T-helper 2 cell treated with Interferon-gamma antibody and Interleukin-4, amounts not matched to agents 100 ng/mL and 5 ng/mL, for 36 hours (primary cell): Measurements from ENCODE around the gene RITA1. TPM values are rescaled to one million over a fixed set of nuclear protein-coding genes. Genes with fewer than 3 reads are reported as not detected.

ENCODE experiments used
- intact Hi-C: fragments of 100-400 bp; cut with micrococcal nuclease; formaldehyde crosslinking; loops from one replicate; pipeline ENCODE4 v1.15.1; 2023
- total RNA-seq: library from RNA; stranded (reverse); gene quantifications from 2 replicates; pipeline ENCODE4 v1.2.3, GENCODE V29; 2022

Gene RITA1
- total RNA-seq, 1 donor from 2014 or later: 22.0 TPM

- intact Hi-C loops: loop anchor here (5.0 kb wide), 1 partner anchor 37 kb away; no protein-coding TSS in a partner anchor
These were observed 39.4 kb downstream of the RITA1 start for GRCh38 chr12:113224955-113225354.

GRCh38 chr12:113226696-113227568 is 41.4 kb downstream of the RITA1 start:
- intact Hi-C loops: no loop called here

- intact Hi-C loops: no loop called here
These were observed 42.3 kb downstream of the RITA1 start for GRCh38 chr12:113227686-113228391.

DNA sequence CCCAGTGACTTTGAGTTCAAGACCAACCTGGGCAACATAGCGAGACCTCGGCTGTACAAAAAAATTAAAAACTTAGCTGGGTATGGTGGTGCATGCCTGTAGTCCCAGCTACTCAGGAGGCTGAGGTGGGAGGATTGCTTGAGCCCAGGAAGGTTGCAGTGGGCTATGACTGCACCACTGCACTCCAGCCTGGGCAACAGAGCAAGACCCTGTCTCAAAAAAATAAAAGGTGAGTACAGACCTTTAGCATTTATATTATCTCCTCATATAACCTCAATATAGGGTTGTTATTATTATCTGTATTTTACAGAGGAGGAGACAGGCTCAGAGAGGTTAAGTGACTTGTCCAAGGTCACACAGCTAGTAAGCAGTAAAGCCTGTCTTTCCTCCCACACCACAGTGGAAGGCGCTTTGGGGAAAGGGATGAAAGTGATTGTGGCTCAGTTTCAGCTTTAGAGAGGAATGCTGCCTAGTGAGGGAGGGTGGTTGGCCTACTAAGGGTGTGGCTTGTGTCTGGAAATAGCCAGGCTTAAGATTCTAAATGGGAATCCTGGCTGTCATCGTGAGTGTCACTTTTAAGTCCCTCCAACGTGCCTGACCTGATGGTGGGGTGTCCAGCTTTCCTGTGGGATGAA is 43.0 kb downstream of the RITA1 start:
- intact Hi-C loops: no loop called here

DNA sequence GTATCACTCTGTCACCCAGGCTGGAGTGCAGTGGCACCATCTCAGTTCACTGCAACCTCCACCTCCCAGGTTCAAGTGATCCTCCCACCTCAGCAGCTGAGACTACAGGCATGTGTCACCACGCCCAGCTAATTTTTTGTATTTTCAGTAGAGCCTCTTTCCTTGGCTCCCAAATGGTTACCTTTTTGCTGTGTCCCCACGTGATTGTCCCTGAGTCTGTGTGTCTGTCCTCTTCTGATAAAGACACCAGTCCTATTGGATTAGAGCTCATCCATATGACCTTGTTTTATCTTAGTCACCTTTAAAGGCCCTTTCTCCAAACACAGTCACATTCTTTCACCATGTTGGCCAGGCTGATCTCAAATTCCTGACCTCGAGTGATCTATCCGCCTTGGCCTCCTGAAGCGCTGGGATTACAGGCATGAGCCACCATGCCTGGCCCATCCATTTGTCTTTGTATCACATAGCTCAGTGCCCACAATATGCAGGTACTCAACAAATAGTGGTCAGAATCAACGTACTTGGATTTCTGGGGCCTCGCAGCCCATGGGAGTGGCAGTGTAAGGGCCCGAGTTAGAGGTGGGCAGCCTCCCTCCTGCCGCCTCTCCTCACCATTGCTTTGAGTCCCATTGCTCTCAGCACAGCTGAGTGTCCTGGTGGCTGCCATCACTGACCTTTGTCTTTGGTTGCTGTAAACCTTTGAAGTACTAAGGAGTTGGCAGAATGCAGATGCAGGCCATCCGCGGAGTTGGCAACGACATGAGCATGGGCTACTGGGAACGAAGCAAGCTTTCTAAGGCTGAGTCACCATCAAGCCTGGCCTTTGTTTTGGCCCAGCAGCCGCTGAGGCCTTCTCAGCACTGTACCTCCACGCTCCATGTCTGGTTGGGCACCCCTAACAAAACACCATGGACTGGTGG is 45.1 kb downstream of the RITA1 start:
- intact Hi-C loops: loop anchor here (1.0 kb wide), 1 partner anchor 8 kb away; no protein-coding TSS in a partner anchor

DNA sequence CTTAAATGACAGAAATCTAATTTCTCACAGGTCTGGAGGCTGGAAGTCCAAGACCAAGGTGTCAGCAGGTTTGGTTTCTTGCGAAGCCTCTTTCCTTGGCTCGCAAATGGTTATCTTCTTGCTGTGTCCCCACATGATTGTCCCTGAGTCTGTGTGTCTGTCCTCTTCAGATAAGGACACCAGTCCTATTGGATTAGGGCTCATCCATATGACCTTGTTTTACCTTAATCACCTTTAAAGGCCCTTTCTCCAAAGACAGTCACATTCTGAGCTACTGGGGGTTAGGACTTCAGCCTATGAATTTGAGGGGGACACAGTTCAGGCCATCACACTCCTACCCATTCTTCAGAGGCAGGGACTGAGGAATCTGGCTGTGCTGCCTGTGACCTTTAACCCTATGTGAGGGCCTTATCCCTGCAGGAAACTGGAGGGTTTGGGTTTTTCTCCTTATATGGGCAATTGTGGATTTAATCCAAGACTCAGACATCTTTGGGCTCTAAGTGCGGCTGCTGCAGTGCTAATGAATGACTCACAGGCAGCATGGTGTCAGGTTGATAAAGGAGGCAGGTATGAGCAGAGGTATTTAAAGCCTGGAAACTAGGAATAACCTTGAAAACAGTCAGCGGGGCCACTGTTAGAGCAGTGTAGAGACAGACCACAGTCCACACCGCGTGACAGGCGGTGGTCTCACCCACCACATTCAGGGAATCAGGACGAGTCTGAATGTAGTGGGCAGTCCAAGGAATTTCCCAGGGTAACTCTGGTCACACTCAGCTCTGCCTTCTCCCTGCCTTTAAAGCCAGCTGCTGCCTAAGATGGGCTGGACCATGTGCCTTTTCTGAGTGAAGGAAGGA is 45.9 kb downstream of the RITA1 start:
- intact Hi-C loops: no loop called here

DNA sequence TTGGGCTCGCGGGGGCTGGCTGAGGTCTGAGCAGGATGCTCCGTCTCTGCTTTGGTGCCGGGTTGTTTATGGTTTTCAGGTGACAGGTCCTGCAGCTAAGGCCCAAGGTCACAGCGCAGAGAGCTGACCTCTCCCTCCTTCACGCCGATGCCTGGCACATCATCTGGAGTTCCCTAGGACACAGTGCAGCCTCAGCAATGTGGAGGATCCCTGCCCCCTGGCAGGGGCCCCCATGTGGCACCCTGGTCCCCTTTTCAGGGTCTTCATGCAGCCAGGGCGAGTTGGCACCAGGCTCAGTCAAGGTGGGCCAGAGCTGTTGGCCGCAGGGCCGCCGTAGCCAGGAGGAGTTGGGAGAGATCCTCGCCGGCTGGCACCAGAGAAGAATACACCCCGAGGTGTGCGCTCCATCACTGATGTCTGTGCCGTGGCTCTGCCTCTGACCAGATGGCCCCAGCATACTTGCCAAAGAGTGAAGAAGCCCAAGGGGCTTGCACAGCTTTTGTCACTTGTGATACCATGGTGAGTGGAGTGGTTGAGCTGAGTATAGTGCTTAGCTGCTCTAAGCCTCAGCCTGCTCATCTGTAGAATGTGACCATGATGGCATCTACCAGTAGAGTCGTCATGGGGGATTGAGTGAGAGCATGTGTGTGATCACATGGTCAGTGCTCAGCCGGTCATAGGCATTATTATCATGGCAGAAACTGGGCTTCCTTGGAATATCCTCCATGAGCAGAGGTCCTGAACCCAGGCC is 46.7 kb downstream of the RITA1 start:
- intact Hi-C loops: no loop called here

GRCh38 chr12:113232840-113233585 is 47.5 kb downstream of the RITA1 start:
- intact Hi-C loops: loop anchor here (1.0 kb wide), 1 partner anchor 12 kb away; the partner anchor contains the start of gene TPCN1

DNA sequence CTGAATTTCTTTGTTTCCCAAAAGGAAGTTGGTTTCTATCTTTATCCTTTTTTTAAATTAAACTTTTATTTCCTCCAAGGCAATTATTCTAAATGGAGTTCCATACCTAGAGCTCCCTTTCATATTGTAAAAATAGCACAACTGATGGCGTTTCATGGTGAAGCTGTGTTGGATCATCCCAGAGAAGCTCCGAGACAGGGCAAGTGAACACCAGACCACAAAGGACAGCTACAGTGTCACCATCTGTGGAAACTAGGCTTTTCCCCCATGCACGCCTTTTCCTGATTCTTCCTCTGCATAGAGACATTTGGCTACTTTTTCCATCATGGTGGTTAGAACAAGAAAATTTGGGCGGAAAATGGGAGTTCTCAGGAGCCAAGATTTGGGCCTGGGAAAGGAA is 48.4 kb downstream of the RITA1 start:
- intact Hi-C loops: loop anchor here (1.0 kb wide), 1 partner anchor 13 kb away; the partner anchor contains the start of gene TPCN1

- intact Hi-C loops: no loop called here
These were observed 49.0 kb downstream of the RITA1 start for GRCh38 chr12:113234483-113234882.

GRCh38 chr12:113235976-113236375 is 50.5 kb downstream of the RITA1 start:
- intact Hi-C loops: no loop called here

GRCh38 chr12:113236539-113237399 is 51.2 kb downstream of the RITA1 start:
- intact Hi-C loops: no loop called here

- intact Hi-C loops: no loop called here
These were observed 52.2 kb downstream of the RITA1 start for GRCh38 chr12:113237748-113238147.

DNA sequence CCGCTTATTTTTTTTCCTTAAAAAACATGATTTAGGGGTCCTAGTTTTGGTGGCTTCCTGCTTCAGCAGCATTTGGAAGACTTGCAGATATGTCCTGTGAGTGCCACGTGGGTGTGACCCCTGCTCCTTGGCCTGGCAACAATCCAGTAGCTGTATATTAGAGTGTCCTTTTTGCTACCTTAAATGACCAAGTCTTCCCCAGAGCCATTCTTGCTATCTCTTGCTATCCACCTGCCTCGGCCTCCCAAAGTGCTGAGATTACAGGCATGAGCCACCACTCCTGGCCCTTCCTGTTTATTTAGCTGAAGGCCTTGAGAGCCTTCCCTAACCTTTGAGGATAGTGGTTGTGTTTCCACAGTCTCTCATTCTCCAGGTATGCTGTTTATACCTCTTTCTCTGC is 52.8 kb downstream of the RITA1 start:
- intact Hi-C loops: no loop called here

DNA sequence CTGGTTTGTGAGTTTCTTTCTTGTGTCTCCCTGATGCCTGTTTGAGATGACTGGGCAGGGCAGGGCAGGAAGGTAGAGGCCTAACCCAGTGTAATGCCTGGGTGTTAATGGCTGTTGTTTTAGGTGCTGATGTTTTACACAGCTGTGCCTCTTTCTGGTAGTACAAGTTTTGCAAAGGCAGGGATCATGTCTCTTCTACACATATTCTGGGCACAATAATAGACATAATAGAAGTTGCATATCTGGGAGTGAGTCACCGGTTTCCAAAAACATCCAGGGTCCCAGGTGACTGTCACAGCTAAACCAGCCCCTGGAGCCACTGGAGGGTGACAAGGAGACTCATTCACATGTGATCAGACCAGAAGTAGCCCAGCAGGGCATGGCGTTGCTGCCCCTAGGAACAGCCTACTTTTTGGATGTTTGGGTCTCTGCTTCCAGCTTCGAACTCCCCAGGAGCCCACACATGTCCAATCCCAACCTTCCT is 53.8 kb downstream of the RITA1 start:
- intact Hi-C loops: no loop called here

DNA sequence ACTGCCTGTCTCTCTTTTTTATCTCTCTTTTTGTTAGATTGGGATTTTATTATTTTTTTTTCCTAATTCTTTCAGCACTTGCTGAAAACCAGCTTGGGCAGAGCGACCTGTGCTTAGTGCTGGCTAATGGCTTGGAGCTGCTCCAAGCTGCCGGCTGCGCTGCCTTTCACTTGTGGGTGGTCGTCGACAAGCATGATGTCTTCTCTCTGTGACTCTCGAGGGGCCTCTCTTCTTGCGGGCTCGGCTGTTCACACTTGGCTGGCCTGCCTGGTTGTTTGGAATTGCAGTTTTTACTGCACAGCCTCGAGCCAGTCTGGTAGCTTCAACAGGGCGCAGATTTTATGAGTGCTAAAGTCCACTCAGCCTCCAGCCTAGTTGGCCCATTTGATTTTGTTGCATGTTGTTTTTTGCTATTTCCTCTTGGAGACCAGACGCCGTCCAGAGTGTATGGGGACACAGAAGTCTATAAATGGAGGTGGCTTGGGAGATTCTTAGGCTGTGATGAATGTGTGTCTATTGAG is 54.4 kb downstream of the RITA1 start:
- intact Hi-C loops: no loop called here

GRCh38 chr12:113240395-113240794 is 54.9 kb downstream of the RITA1 start:
- intact Hi-C loops: no loop called here
